Suprapubic skin (tissue), 4 donors: ENCODE results near the gene PDE7B.

Experiments used
- EP300 ChIP-seq: sonication (generic); formaldehyde crosslinking; IDR thresholded peaks from one replicate; pipeline ENCODE4 v1.6.1; 2017; ENCODE audit warnings: antibody characterized with exemption
- POLR2A ChIP-seq, 2 donors: fragments of 450-650 bp; IDR thresholded peaks; one replicate each; pipeline ENCODE4 v1.6.1; 2017; ENCODE audit warnings: antibody characterized with exemption in 2 of 2, mild to moderate bottlenecking in 2 of 2, moderate library complexity in 2 of 2
- POLR2AphosphoS5 ChIP-seq, 3 donors: sonication (generic); formaldehyde crosslinking; IDR thresholded peaks; one replicate each; pipeline ENCODE4 v1.6.1; 2017; ENCODE audit warnings: antibody characterized with exemption in 3 of 3
- TF ChIP-seq, protein P1 (sequence below), 2 donors: fragments of 200-600 bp in 1 of 2; fragments of 450-650 bp in 1 of 2; sonication (generic) in 1 of 2; IDR thresholded peaks; one replicate each; pipeline ENCODE4 v1.5.1; 2016 to 2019; ENCODE audit warnings: antibody characterized with exemption in 2 of 2, mild to moderate bottlenecking in 1 of 2, moderate library complexity in 1 of 2

DNA sequence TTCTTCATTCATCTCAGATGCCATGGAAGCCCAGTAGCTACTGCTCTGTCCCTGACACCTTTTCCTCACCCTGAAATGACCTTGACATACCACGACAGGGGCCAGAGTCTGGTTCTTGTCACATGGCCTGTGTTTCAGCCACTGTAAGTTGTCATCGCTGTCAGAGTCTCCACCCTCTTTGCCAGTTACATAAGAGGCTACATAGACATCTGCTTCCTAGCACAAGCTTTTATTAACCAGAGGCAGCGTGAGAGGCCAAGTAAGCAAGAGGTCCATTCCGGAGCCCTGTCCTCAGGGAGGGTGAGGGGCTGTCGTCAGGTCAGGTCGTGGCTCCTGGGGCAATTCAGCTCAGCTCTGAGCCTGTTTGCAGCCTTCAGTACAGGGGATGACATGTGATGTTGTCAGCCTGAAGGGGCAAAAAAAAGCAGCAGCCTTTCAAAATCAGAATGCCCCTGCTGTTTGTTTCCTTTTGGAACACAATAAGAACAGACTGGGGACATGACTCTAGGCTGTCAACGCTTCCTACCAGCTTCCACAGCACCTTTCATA lies 252.3 kb downstream of the PDE7B start:
- TF ChIP-seq POLR2A (IDR thresholded peaks at IDR 0.05): no peak
- TF ChIP-seq, protein P1, sequence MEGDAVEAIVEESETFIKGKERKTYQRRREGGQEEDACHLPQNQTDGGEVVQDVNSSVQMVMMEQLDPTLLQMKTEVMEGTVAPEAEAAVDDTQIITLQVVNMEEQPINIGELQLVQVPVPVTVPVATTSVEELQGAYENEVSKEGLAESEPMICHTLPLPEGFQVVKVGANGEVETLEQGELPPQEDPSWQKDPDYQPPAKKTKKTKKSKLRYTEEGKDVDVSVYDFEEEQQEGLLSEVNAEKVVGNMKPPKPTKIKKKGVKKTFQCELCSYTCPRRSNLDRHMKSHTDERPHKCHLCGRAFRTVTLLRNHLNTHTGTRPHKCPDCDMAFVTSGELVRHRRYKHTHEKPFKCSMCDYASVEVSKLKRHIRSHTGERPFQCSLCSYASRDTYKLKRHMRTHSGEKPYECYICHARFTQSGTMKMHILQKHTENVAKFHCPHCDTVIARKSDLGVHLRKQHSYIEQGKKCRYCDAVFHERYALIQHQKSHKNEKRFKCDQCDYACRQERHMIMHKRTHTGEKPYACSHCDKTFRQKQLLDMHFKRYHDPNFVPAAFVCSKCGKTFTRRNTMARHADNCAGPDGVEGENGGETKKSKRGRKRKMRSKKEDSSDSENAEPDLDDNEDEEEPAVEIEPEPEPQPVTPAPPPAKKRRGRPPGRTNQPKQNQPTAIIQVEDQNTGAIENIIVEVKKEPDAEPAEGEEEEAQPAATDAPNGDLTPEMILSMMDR (IDR thresholded peaks at IDR 0.05): no peak
- no peak for TF ChIP-seq POLR2AphosphoS5 (IDR thresholded peaks at IDR 0.05)
- no peak for TF ChIP-seq EP300
